HEK293T (cell line): ENCODE measurements around the gene CENPV.
"Not testable (repeated sequence)": the region's sequence is repeated elsewhere in the genome, so short reads cannot be mapped to it uniquely, and the experiment has no call there.

ENCODE experiments used
- FOXA1 ChIP-seq: fragments of 450-650 bp; IDR thresholded peaks from 2 replicates; pipeline ENCODE4 v1.6.1; 2016; ENCODE audit warnings: mild to moderate bottlenecking
- FOXK2 ChIP-seq: fragments of 450-650 bp; IDR thresholded peaks from 2 replicates; pipeline ENCODE4 v1.6.1; 2016; ENCODE audit warnings: mild to moderate bottlenecking
- FOXM1 ChIP-seq: fragments of 450-650 bp; IDR thresholded peaks from 2 replicates; pipeline ENCODE4 v1.6.1; 2017; ENCODE audit warnings: mild to moderate bottlenecking, borderline replicate concordance
- HDGF ChIP-seq: fragments of 450-650 bp; IDR thresholded peaks from 2 replicates; pipeline ENCODE4 v1.6.1; 2017; ENCODE audit warnings: antibody characterized with exemption, borderline replicate concordance
- NFRKB ChIP-seq: fragments of 450-650 bp; IDR thresholded peaks from 2 replicates; pipeline ENCODE4 v1.6.1; 2016; ENCODE audit warnings: mild to moderate bottlenecking, moderate library complexity
- SP1 ChIP-seq: fragments of 450-650 bp; IDR thresholded peaks from 2 replicates; pipeline ENCODE4 v1.6.1; 2017
- ZNF384 ChIP-seq: fragments of 450-650 bp; IDR thresholded peaks from 2 replicates; pipeline ENCODE4 v1.6.1; 2016

- not testable (repeated sequence) for TF ChIP-seq HDGF, SP1, FOXK2, ZNF384, FOXA1, NFRKB, FOXM1
Observed at GRCh38 chr17:16396693-16397092, 43.4 kb upstream of the CENPV start.
